K562 (cell line): ENCODE measurements around the gene AAK1. TPM values are rescaled to one million over a fixed set of nuclear protein-coding genes. Genes with fewer than 3 reads are reported as not detected.

Experiments used
- ATAC-seq: fragments of 200-7000 bp; cut with Tn5 transposase; 3 replicates; pipeline ENCODE4 v1.9.1; 2020; ENCODE audit warnings: moderate library complexity
- BruUV-seq: library from RNA; stranded (reverse); fragments of 400-500 nt; replicated peaks from 2 replicates; lab custom pipeline; 2021; lab: Mats Ljungman, UMichigan
- CTCF ChIA-PET: fragments of 300-600 bp; formaldehyde crosslinking; extraction: SDS; loops from one replicate; lab custom pipeline; 2021; ENCODE audit warnings: low intra/inter-chr PET ratio; lab: Yijun Ruan, JAX
- POLR2A ChIA-PET: fragments of 300-600, 350-650 bp; sonication (Branson Sonifier 250); formaldehyde crosslinking; extraction: SDS; loops from one replicate; lab custom pipeline; 2021; ENCODE audit warnings: antibody characterized with exemption, inconsistent platforms; lab: Yijun Ruan, JAX
- DNase-seq, 4 experiments: peaks; one replicate each; pipeline versions ENCODE4 v3.0.0 to v3.0.0-alpha.2; 2011 to 2018; ENCODE audit warnings: low spot score in 3 of 4, mixed read lengths in 3 of 4; ENCODE audit errors: extremely low read depth in 1 of 4
- FAIRE-seq: peaks from 2 replicates; lab custom pipeline; 2011; peaks lifted over from hg19 to GRCh38; lab: Jason Lieb, UNC
- H2AFZ ChIP-seq: 2 replicates; pipeline ENCODE4 v1.6.0; 2011; ENCODE audit warnings: low read depth, low read length, control low read depth, inconsistent platforms
- H3K27ac ChIP-seq: fragments of 200-600 bp; 3 replicates; pipeline ENCODE4 v1.8.0; 2011; ENCODE audit warnings: low read depth, mild to moderate bottlenecking, control low read depth, inconsistent platforms, low read length, moderate library complexity, mixed read lengths; ENCODE audit errors: extremely low read depth
- H3K27me3 ChIP-seq, 2 experiments: fragments of 300-600 bp in 1 of 2; 2 replicates in 1 of 2; 3 replicates in 1 of 2; pipeline versions ENCODE4 v1.6.0 to v1.8.0; 2011; ENCODE audit warnings: inconsistent platforms in 2 of 2, low read length in 2 of 2, mild to moderate bottlenecking in 1 of 2, mixed read lengths in 1 of 2, moderate library complexity in 1 of 2; ENCODE audit not compliant: control insufficient read depth in 2 of 2, insufficient read depth in 2 of 2
- H3K36me3 ChIP-seq: fragments of 300-600 bp; 3 replicates; pipeline ENCODE4 v1.8.0; 2011; ENCODE audit warnings: mild to moderate bottlenecking, low read length, inconsistent platforms; ENCODE audit not compliant: control insufficient read depth, insufficient read depth
- H3K4me1 ChIP-seq, 2 experiments: fragments of 200-600 bp in 1 of 2; replicated peaks in 1 of 2; 2 replicates in 1 of 2; 3 replicates in 1 of 2; pipeline versions ENCODE4 v1.5.1 to v1.8.0; 2011; ENCODE audit warnings: inconsistent platforms in 2 of 2, low read length in 2 of 2, mild to moderate bottlenecking in 1 of 2, mixed read lengths in 1 of 2, moderate library complexity in 1 of 2; ENCODE audit not compliant: control insufficient read depth in 2 of 2, insufficient read depth in 2 of 2
- H3K4me2 ChIP-seq: 2 replicates; pipeline ENCODE4 v1.6.1; 2011; ENCODE audit warnings: low read length, control low read depth, inconsistent platforms, mixed read lengths; ENCODE audit not compliant: insufficient read depth
- H3K4me3 ChIP-seq: fragments of 200-600 bp; sonication (generic), shearing (Covaris generic); 2 replicates; pipeline ENCODE4 v1.5.1; 2016; ENCODE audit warnings: control low read depth, inconsistent platforms
- H3K79me2 ChIP-seq: fragments of 200-600 bp; 3 replicates; pipeline ENCODE4 v1.8.0; 2011; ENCODE audit warnings: low read length, inconsistent platforms; ENCODE audit not compliant: control insufficient read depth, insufficient read depth
- H3K9ac ChIP-seq, 2 experiments: 2 replicates each; pipeline versions ENCODE4 v1.6.0 to v1.6.1; 2011; ENCODE audit warnings: low read depth in 2 of 2, low read length in 2 of 2, control low read depth in 1 of 2, inconsistent platforms in 1 of 2, mild to moderate bottlenecking in 1 of 2, mixed read lengths in 1 of 2; ENCODE audit not compliant: insufficient read depth in 1 of 2
- H3K9me1 ChIP-seq: one replicate; pipeline ENCODE4 v1.6.0; 2011; ENCODE audit warnings: inconsistent platforms, mild to moderate bottlenecking, low read length, moderate library complexity; ENCODE audit not compliant: control insufficient read depth, insufficient read depth
- H3K9me3 ChIP-seq: replicated peaks from 2 replicates; pipeline ENCODE4 v1.5.1; 2011; ENCODE audit warnings: low read depth, low read length, inconsistent platforms; ENCODE audit not compliant: control insufficient read depth, insufficient read depth
- H4K20me1 ChIP-seq: replicated peaks from 2 replicates; pipeline ENCODE4 v1.6.1; 2011; ENCODE audit warnings: low read length, inconsistent platforms, mixed read lengths; ENCODE audit not compliant: control insufficient read depth, insufficient read depth
- EP400 ChIP-seq: fragments of 450-650 bp; IDR thresholded peaks from 2 replicates; pipeline ENCODE4 v1.6.1; 2017; ENCODE audit warnings: antibody characterized with exemption, mild to moderate bottlenecking, moderate library complexity
- ESRRA ChIP-seq: fragments of 450-650 bp; IDR thresholded peaks from 2 replicates; pipeline ENCODE4 v1.6.1; 2014; ENCODE audit warnings: low read depth, mild to moderate bottlenecking, moderate library complexity, borderline replicate concordance
- HDAC1 ChIP-seq, 2 experiments: fragments of 450-650 bp; IDR thresholded peaks; 2 replicates each; pipeline ENCODE4 v1.6.1; 2016 to 2017; ENCODE audit warnings: inconsistent platforms in 1 of 2, mild to moderate bottlenecking in 1 of 2, moderate library complexity in 1 of 2
- HDAC2 ChIP-seq: fragments of 450-650 bp; IDR thresholded peaks from 2 replicates; pipeline ENCODE4 v1.6.1; 2016; ENCODE audit warnings: mild to moderate bottlenecking
- JUN ChIP-seq, 2 experiments: sonication (generic) in 1 of 2; formaldehyde crosslinking in 1 of 2; IDR thresholded peaks; 2 replicates each; pipeline versions ENCODE4 v1.6.1 to v1.8.0; 2012 to 2022; ENCODE audit warnings: borderline replicate concordance in 2 of 2, mild to moderate bottlenecking in 2 of 2, improper control_type of control experiment in 1 of 2, low read depth in 1 of 2, low read length in 1 of 2, missing genetic modification reagents in 1 of 2
- LCOR ChIP-seq: sonication (generic); formaldehyde crosslinking; IDR thresholded peaks from 2 replicates; pipeline ENCODE4 v1.8.0; 2022; ENCODE audit warnings: mild to moderate bottlenecking, missing genetic modification reagents
- NCOA6 ChIP-seq: fragments of 450-650 bp; IDR thresholded peaks from 2 replicates; pipeline ENCODE4 v1.6.1; 2017; ENCODE audit warnings: mild to moderate bottlenecking
- NR1H2 ChIP-seq: sonication (generic); formaldehyde crosslinking; IDR thresholded peaks from 2 replicates; pipeline ENCODE4 v1.4.0; 2020; ENCODE audit warnings: mild to moderate bottlenecking, missing genetic modification reagents
- PHB2 ChIP-seq: fragments of 450-650 bp; IDR thresholded peaks from 2 replicates; pipeline ENCODE4 v1.6.1; 2017; ENCODE audit warnings: low read depth
- RFX7 ChIP-seq: fragments of 250-450 bp; sonication (Bioruptor Pico); IDR thresholded peaks from 2 replicates; pipeline ENCODE4 v1.5.1; 2021; ENCODE audit warnings: mild to moderate bottlenecking
- SIX5 ChIP-seq, 2 experiments: IDR thresholded peaks; 2 replicates each; pipeline ENCODE4 v1.6.1; 2011; ENCODE audit warnings: low read length in 2 of 2, borderline replicate concordance in 1 of 2, low read depth in 1 of 2, mild to moderate bottlenecking in 1 of 2, moderate library complexity in 1 of 2; ENCODE audit not compliant: insufficient read depth in 1 of 2
- U2AF2 ChIP-seq: fragments of 200-400 bp; formaldehyde crosslinking; optimal IDR thresholded peaks from 2 replicates; pipeline ENCODE3; 2017; ENCODE audit warnings: low read depth, mild to moderate bottlenecking, low read length
- ZBTB49 ChIP-seq: sonication (generic); formaldehyde crosslinking; IDR thresholded peaks from 2 replicates; pipeline ENCODE4 v1.8.0; 2022; ENCODE audit warnings: missing genetic modification reagents, mild to moderate bottlenecking, borderline replicate concordance
- ZNF217 ChIP-seq: sonication (generic); formaldehyde crosslinking; IDR thresholded peaks from 2 replicates; pipeline ENCODE4 v1.8.0; 2022; ENCODE audit warnings: mild to moderate bottlenecking, missing genetic modification reagents
- ZNF57 ChIP-seq: fragments of 450-650 bp; formaldehyde crosslinking; IDR thresholded peaks from 2 replicates; pipeline ENCODE4 v1.4.0; 2020; ENCODE audit warnings: mild to moderate bottlenecking, moderate library complexity
- WGBS: fragments of 100-300 bp; shearing (Covaris generic); methylation state at CpG from one replicate; pipeline ENCODE4 v1.1.6; 2016; ENCODE audit warnings: low coverage, mixed read lengths; ENCODE audit not compliant: insufficient coverage; ENCODE audit errors: missing lambda C conversion rate; 5-methylcytosine and 5-hydroxymethylcytosine counted together
- in situ Hi-C: fragments of 300-500 bp; cut with MboI; formaldehyde crosslinking; loops from 4 replicates; pipeline ENCODE4 v1.15.0; 2018; ENCODE audit warnings: inconsistent platforms, mixed read lengths
- intact Hi-C: fragments of 100-400 bp; cut with micrococcal nuclease; formaldehyde crosslinking; loops from 2 replicates; pipeline ENCODE4 v1.14.2; 2022
- polyA plus RNA-seq, 8 experiments: library from polyadenylated mRNA; depleted of rRNA in 4 of 8; stranded (reverse) in 5 of 8; unstranded in 3 of 8; fragments of >200 nt; fragmentation: Nextera tagmentation in 2 of 8; fragmentation: Illumina TruSeq in 1 of 8; extraction: Ambion mirVana in 2 of 8; extraction: Trizol in 1 of 8; gene quantifications; 2 replicates each; pipeline versions ENCODE4 v1.2.1 to v1.2.3, GENCODE V29; 2011 to 2014; ENCODE audit warnings: inconsistent platforms in 1 of 8, missing spikeins in 1 of 8
- total RNA-seq, 7 experiments: library from RNA; depleted of rRNA in 6 of 7; stranded (reverse); fragments of >200 nt in 6 of 7; fragmentation: Illumina TruSeq in 2 of 7; extraction: Trizol in 2 of 7; gene quantifications; 2 replicates each; pipeline versions ENCODE4 v1.2.1 to v1.2.3, GENCODE V29; 2011 to 2021; ENCODE audit warnings: low replicate concordance in 1 of 7
- TF ChIP-seq, protein P1 (sequence below): fragments of 250-450 bp; sonication (Bioruptor Pico); IDR thresholded peaks from 2 replicates; pipeline ENCODE4 v1.4.0; 2020; ENCODE audit warnings: mild to moderate bottlenecking, moderate library complexity
- TF ChIP-seq, protein P2 (sequence below): IDR thresholded peaks from 3 replicates; pipeline ENCODE4 v1.6.1; 2011; ENCODE audit warnings: borderline replicate concordance, mild to moderate bottlenecking, moderate library complexity; ENCODE audit not compliant: insufficient read length; ENCODE audit errors: extremely low read depth

The AAK1 gene
- total and polyA plus RNA-seq, 9 of the 15 experiments (the other 6 are each of a cell fraction or from before 2014, with no cell fraction given), result 0.89 to 17.1 (median 6.0) TPM

- no peak overlapping the region for H3K27ac ChIP-seq
- peaks cover 4 to 36% of the 10 kb centered on the region in 2 experiments for H3K4me1 ChIP-seq
- no peaks in the 10 kb centered on the region for H3K27me3 ChIP-seq
- no peaks in the 10 kb centered on the region; the same call in 1 of the 2 replicates for H3K9me3 ChIP-seq
- no peaks in the 10 kb centered on the region for H4K20me1 ChIP-seq
- BruUV-seq, result no TSS peak
- H3K4me2 ChIP-seq, result no peak overlapping the region
- intact Hi-C loops (no loop called here), in situ Hi-C loops (no loop called here)
- peaks cover 12% of the 10 kb centered on the region; the same call in 2 of the 3 replicates for H3K79me2 ChIP-seq
- H3K9me1 ChIP-seq, result no peaks in the 10 kb centered on the region
- H3K4me3 ChIP-seq, result no peak overlapping the region
- H2AFZ ChIP-seq, result no peak overlapping the region
- H3K9ac ChIP-seq, result no peak overlapping the region
- ChIA-PET CTCF (no interaction called here), POLR2A (interaction anchor here (1.6 to 8.5 kb wide), 2 partner anchors 17 to 18 kb away, joined by 6 to 70 read pairs; no protein-coding TSS in a partner anchor)
- ATAC-seq (no peak), DNase-seq (no peak), FAIRE-seq (no peak)
- no peaks in the 10 kb centered on the region for H3K36me3 ChIP-seq
- WGBS, result 97% methylated on average over 3 of the region's 3 CpGs
- TF ChIP-seq JUN (IDR thresholded peaks at IDR 0.05; ENCODE audit: borderline replicate concordance, low read depth, low read length), result no peak
- no peak for TF ChIP-seq JUN (CRISPR knock-in tag; IDR thresholded peaks at IDR 0.05; ENCODE audit: borderline replicate concordance)
- no peak for TF ChIP-seq ZBTB49 (CRISPR knock-in tag)
- TF ChIP-seq, protein P1, sequence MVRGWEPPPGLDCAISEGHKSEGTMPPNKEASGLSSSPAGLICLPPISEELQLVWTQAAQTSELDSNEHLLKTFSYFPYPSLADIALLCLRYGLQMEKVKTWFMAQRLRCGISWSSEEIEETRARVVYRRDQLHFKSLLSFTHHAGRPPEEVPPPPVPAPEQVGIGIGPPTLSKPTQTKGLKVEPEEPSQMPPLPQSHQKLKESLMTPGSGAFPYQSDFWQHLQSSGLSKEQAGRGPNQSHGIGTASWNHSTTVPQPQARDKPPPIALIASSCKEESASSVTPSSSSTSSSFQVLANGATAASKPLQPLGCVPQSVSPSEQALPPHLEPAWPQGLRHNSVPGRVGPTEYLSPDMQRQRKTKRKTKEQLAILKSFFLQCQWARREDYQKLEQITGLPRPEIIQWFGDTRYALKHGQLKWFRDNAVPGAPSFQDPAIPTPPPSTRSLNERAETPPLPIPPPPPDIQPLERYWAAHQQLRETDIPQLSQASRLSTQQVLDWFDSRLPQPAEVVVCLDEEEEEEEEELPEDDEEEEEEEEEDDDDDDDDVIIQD, result no peak
- TF ChIP-seq ESRRA, result no peak
- no peak for TF ChIP-seq HDAC1 (IDR thresholded peaks at IDR 0.05)
- no peak for TF ChIP-seq HDAC2
- TF ChIP-seq, protein P2, sequence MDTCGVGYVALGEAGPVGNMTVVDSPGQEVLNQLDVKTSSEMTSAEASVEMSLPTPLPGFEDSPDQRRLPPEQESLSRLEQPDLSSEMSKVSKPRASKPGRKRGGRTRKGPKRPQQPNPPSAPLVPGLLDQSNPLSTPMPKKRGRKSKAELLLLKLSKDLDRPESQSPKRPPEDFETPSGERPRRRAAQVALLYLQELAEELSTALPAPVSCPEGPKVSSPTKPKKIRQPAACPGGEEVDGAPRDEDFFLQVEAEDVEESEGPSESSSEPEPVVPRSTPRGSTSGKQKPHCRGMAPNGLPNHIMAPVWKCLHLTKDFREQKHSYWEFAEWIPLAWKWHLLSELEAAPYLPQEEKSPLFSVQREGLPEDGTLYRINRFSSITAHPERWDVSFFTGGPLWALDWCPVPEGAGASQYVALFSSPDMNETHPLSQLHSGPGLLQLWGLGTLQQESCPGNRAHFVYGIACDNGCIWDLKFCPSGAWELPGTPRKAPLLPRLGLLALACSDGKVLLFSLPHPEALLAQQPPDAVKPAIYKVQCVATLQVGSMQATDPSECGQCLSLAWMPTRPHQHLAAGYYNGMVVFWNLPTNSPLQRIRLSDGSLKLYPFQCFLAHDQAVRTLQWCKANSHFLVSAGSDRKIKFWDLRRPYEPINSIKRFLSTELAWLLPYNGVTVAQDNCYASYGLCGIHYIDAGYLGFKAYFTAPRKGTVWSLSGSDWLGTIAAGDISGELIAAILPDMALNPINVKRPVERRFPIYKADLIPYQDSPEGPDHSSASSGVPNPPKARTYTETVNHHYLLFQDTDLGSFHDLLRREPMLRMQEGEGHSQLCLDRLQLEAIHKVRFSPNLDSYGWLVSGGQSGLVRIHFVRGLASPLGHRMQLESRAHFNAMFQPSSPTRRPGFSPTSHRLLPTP, result no peak
- no peak for TF ChIP-seq ZNF57
- TF ChIP-seq NCOA6, result no peak
- no peak for TF ChIP-seq LCOR (CRISPR knock-in tag)
- no peak for TF ChIP-seq EP400
- no peak for TF ChIP-seq U2AF2
- no peak for TF ChIP-seq RFX7 (CRISPR knock-in tag)
- no peak for TF ChIP-seq NR1H2 (CRISPR knock-in tag)
- no peak for TF ChIP-seq ZNF217 (CRISPR knock-in tag)
- TF ChIP-seq PHB2, result no peak
- no peak for TF ChIP-seq SIX5 (IDR thresholded peaks at IDR 0.05; ENCODE audit: borderline replicate concordance in 1 of 2, insufficient read depth in 1 of 2, low read depth in 1 of 2, low read length in 2 of 2)
Measured at GRCh38 chr2:69621440-69621839, 22.1 kb downstream of the AAK1 start.
